ENCODE measurements around the gene EYS. TPM values are rescaled to one million over a fixed set of nuclear protein-coding genes. Genes with fewer than 3 reads are reported as not detected.

Gene EYS
- polyA plus RNA-seq, 1 of the 3 experiments (the other 2 are of a cell fraction), result 0.05 TPM

DNA sequence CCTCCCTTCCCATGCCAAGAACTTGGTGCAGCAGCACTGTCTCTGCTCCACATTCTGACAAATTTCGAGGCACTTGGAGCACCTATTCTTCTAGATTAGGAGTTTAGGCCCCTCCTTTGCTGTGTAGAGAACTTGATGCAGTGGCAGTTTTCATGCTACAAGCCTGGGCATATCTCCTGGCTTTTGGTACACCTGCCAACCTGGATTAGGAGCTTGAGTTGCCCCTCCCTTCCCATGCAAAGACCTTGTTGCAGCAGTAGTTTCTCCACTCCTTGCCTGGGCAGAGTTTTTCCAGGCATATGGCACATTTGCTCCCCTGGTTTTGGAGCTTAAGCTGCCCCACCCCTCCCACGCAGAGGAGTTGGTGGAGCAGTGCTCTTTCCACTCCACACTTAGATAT is 956.1 kb downstream of the EYS start (continued):
- no peak for TF ChIP-seq ELF1 (IDR thresholded peaks at IDR 0.05)

DNA sequence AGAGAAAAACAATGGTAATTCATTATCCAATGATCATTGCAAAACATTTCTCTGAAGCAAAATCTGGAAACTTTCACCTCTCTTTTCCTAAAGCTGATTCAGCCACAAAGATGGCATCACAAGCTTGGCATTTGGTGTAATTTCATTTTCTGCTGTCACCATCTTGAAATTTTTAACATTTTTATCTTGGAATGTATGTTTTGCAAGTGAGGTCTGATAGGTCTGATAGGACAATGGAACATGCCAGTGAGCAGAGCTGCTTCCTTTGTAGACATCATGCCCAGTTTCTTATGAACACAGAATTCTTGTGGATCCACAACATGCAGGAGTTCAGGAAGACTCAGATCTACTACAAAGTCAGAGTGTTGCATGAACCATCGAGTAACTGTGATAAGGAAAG is 969.6 kb downstream of the EYS start:
- Histone ChIP-seq H3K9ac (no peak overlapping the region), H4K20me1 (ENCODE audit: insufficient read depth) (no peaks in the 10 kb centered on the region), H3K36me3 (replicated peaks in 1 of 2; ENCODE audit: control insufficient read depth in 1 of 2, insufficient read depth in 2 of 2, low read length in 1 of 2) (no peaks in the 10 kb centered on the region), H3K4me3 (ENCODE audit: low read depth in 2 of 2, low read length in 1 of 2) (no peak overlapping the region), H3K4me2 (no peak overlapping the region), H3K9me2 (no peaks in the 10 kb centered on the region; the same call in 1 of the 2 replicates), H3K27me3 (ENCODE audit: insufficient read depth) (no peaks in the 10 kb centered on the region), H2AFZ (ENCODE audit: low read depth) (no peak overlapping the region), H3K79me2 (ENCODE audit: insufficient read depth) (no peaks in the 10 kb centered on the region), H3F3A (replicated peaks; ENCODE audit: insufficient read depth) (no peaks in the 10 kb centered on the region), H3K4me1 (ENCODE audit: control insufficient read depth in 1 of 2, insufficient read depth in 2 of 2, low read depth in 1 of 2, low read length in 1 of 2) (no peaks in the 10 kb centered on the region), H3K9me3 (no peaks in the 10 kb centered on the region), H3K27ac (ENCODE audit: low read depth in 2 of 2, low read length in 1 of 2) (no peak overlapping the region)
- TF ChIP-seq SIN3A (IDR thresholded peaks at IDR 0.05; ENCODE audit: borderline replicate concordance, low read depth, low read length) (no peak), NFIC (IDR thresholded peaks at IDR 0.05; ENCODE audit: borderline replicate concordance) (no peak), ZBTB33 (IDR thresholded peaks at IDR 0.05; ENCODE audit: borderline replicate concordance, low read depth) (no peak), NRF1 (IDR thresholded peaks at IDR 0.05; ENCODE audit: low read depth, low read length) (no peak), ELF1 (IDR thresholded peaks at IDR 0.05) (no peak), MXI1 (IDR thresholded peaks at IDR 0.05; ENCODE audit: low read depth, low read length) (no peak), FOXJ3 (CRISPR knock-in tag; IDR thresholded peaks at IDR 0.05) (no peak), GATA2 (CRISPR knock-in tag; IDR thresholded peaks at IDR 0.05) (no peak), TAF1 (IDR thresholded peaks at IDR 0.05; ENCODE audit: borderline replicate concordance, low read depth, low read length) (no peak), JUND (IDR thresholded peaks at IDR 0.05) (no peak), FOXM1 (IDR thresholded peaks at IDR 0.05; ENCODE audit: low read depth) (no peak), PBX3 (IDR thresholded peaks at IDR 0.05) (no peak), RCOR1 (IDR thresholded peaks at IDR 0.05; ENCODE audit: low read length) (no peak)
- TF ChIP-seq, protein P1, sequence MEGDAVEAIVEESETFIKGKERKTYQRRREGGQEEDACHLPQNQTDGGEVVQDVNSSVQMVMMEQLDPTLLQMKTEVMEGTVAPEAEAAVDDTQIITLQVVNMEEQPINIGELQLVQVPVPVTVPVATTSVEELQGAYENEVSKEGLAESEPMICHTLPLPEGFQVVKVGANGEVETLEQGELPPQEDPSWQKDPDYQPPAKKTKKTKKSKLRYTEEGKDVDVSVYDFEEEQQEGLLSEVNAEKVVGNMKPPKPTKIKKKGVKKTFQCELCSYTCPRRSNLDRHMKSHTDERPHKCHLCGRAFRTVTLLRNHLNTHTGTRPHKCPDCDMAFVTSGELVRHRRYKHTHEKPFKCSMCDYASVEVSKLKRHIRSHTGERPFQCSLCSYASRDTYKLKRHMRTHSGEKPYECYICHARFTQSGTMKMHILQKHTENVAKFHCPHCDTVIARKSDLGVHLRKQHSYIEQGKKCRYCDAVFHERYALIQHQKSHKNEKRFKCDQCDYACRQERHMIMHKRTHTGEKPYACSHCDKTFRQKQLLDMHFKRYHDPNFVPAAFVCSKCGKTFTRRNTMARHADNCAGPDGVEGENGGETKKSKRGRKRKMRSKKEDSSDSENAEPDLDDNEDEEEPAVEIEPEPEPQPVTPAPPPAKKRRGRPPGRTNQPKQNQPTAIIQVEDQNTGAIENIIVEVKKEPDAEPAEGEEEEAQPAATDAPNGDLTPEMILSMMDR (IDR thresholded peaks at IDR 0.05), result no peak
- CTCF ChIA-PET, result interaction anchor here (1.2 kb wide), 1 partner anchor 16 kb away, joined by 3 read pairs; no protein-coding TSS in a partner anchor
- WGBS (ENCODE audit: low lambda C conversion rate), result 0% methylated on average over 1 of the region's 1 CpG
- POLR2A ChIA-PET, result no interaction called here
- no peak for DNase-seq

Data from SK-N-SH (cell line).